SKM-1 treated with dmso at 0.1 percent for 144 hours (cell line): Measurements from ENCODE around the gene LTBP2.

Experiments used
- DNase-seq: peaks from one replicate; lab custom pipeline; 2025; ENCODE audit not compliant: unreplicated experiment; lab: John Stamatoyannopoulos, UW

The LTBP2 gene

GRCh38 chr14:74574706-74575105 is 37.3 kb downstream of the LTBP2 start:
- DNase-seq, result no peak

GRCh38 chr14:74574090-74574433 is 38.0 kb downstream of the LTBP2 start:
- no peak for DNase-seq

GRCh38 chr14:74573421-74574089 is 38.5 kb downstream of the LTBP2 start:
- no peak for DNase-seq

GRCh38 chr14:74572726-74573301 is 39.2 kb downstream of the LTBP2 start:
- DNase-seq, result no peak

GRCh38 chr14:74571901-74572725 is 39.9 kb downstream of the LTBP2 start:
- no peak for DNase-seq

- no peak for DNase-seq
Observed at GRCh38 chr14:74571441-74571841, 40.6 kb downstream of the LTBP2 start.

- DNase-seq, result no peak
Observed at GRCh38 chr14:74570696-74571095, 41.3 kb downstream of the LTBP2 start.

- no peak for DNase-seq
Observed at GRCh38 chr14:74569806-74570591, 42.0 kb downstream of the LTBP2 start.

GRCh38 chr14:74569387-74569786 is 42.6 kb downstream of the LTBP2 start:
- no peak for DNase-seq

- no peak for DNase-seq
Observed at GRCh38 chr14:74568911-74569310, 43.1 kb downstream of the LTBP2 start.

GRCh38 chr14:74568380-74568649 is 43.7 kb downstream of the LTBP2 start:
- no peak for DNase-seq

- DNase-seq, result no peak
Observed at GRCh38 chr14:74567646-74568379, 44.2 kb downstream of the LTBP2 start.

GRCh38 chr14:74567219-74567618 is 44.8 kb downstream of the LTBP2 start:
- no peak for DNase-seq

GRCh38 chr14:74566174-74567141 is 45.6 kb downstream of the LTBP2 start:
- no peak for DNase-seq

- DNase-seq, result no peak
Observed at GRCh38 chr14:74563586-74564159, 48.4 kb downstream of the LTBP2 start.

- DNase-seq, result no peak
Observed at GRCh38 chr14:74563233-74563585, 48.8 kb downstream of the LTBP2 start.

- DNase-seq, result no peak
Observed at GRCh38 chr14:74562515-74563232, 49.4 kb downstream of the LTBP2 start.

GRCh38 chr14:74558655-74559054 is 53.4 kb downstream of the LTBP2 start:
- DNase-seq, result no peak

- no peak for DNase-seq
Observed at GRCh38 chr14:74557691-74558090, 54.3 kb downstream of the LTBP2 start.
